ENCODE results near the gene ANGEL1. TPM values are rescaled to one million over a fixed set of nuclear protein-coding genes. Genes with fewer than 3 reads are reported as not detected.

Gene ANGEL1
- total and polyA plus RNA-seq, 2 of the 8 experiments (the other 6 are each of a cell fraction or from before 2014, with no cell fraction given), result 26.8 to 27.2 TPM

DNA sequence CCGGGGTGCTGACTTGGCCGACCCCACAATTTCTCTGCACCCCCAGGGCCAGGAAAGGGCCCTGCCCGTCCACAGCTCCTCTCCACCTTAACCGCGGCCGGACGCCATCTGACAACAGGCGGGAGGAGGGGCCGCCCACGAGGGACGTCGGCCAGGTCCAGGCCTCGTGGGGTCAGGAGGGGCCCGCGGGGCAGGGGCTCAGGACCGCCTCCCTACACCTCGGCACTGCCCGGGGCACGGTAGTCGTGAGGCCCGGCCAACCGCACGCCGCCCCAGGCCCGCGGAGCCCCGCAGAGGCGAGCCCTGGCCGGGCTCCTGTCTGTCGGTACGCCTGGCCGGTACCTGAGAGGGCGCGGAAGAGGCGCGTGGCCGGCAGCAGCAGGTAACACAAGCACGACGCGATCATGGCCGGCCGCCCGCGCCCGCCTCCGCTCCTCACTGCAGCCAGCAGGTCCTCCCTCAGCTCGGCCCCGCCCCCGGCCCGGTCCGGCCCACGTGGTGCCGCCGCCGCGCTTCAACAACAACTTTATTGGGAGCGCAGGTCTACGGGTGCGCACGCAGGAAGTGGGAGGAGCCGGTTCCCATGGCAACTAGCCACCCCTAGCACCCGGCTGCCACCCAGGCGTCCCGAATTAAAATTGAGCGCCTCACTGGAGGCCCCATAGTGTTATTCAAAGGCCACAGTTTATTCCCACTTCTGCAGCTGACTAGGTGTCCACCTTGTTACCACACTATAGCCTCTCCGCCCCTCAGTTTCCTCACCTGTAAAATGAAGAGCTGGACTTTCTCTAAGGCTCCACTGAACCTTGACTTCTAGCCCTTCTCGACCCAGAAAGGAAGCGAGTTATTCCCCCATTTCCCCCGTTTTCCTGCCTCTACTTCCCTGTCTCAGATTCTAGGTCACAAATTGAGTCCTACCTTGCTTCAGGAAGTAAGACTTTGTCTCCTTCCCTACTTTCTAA lies at the start of gene ANGEL1 (continued):
- TF ChIP-seq TBP (IDR thresholded peaks at IDR 0.05; ENCODE audit: low read depth, low read length) (peak; percentile 83; the same call in 1 of the 2 replicates), GTF2F1 (IDR thresholded peaks at IDR 0.05; ENCODE audit: borderline replicate concordance, low read depth, low read length) (no peak), FOSL1 (IDR thresholded peaks at IDR 0.05; ENCODE audit: insufficient read depth, low read depth, low read length) (no peak), CTBP2 (IDR thresholded peaks at IDR 0.05; ENCODE audit: borderline replicate concordance, insufficient read depth, insufficient read length, low read length) (no peak), POU5F1 (IDR thresholded peaks at IDR 0.05; ENCODE audit: low read depth, low read length) (no peak), SP2 (IDR thresholded peaks at IDR 0.05; ENCODE audit: low read length) (no peak), YY1 (IDR thresholded peaks at IDR 0.05; ENCODE audit: low read depth, low read length) (peak; percentile 86), NANOG (IDR thresholded peaks at IDR 0.05; ENCODE audit: insufficient read depth, low read depth, low read length, poor library complexity, severe bottlenecking) (no peak), CBX5 (IDR thresholded peaks at IDR 0.05; ENCODE audit: low read depth, low read length) (no peak), RAD21 (IDR thresholded peaks at IDR 0.05 in 1 of 2, conservative IDR thresholded peaks at IDR 0.05 in 1 of 2; ENCODE audit: low read depth in 2 of 2, low read length in 2 of 2) (no peak), SAP30 (IDR thresholded peaks at IDR 0.05; ENCODE audit: insufficient read depth, insufficient replicate concordance, low read length) (no peak), USF2 (IDR thresholded peaks at IDR 0.05; ENCODE audit: low read length) (peak; percentile 96), CREB1 (IDR thresholded peaks at IDR 0.05) (peak; percentile 83), MAFK (IDR thresholded peaks at IDR 0.05; ENCODE audit: low read depth, low read length) (no peak), ATF2 (IDR thresholded peaks at IDR 0.05; ENCODE audit: low read length) (no peak; the same call in 1 of the 2 replicates), PHF8 (conservative IDR thresholded peaks at IDR 0.05; ENCODE audit: low read depth, low read length) (peak; percentile 97), RBBP5 (IDR thresholded peaks at IDR 0.05; ENCODE audit: borderline replicate concordance, low read depth, low read length) (no peak; the same call in 1 of the 2 replicates), RNF2 (IDR thresholded peaks at IDR 0.05; ENCODE audit: borderline replicate concordance, low read depth, low read length, missing control alignments, poor library complexity, severe bottlenecking) (no peak), SP4 (IDR thresholded peaks at IDR 0.05; ENCODE audit: low read length) (no peak), POLR2A (IDR thresholded peaks at IDR 0.05; ENCODE audit: control extremely low read depth in 1 of 2, low read depth in 2 of 2, low read length in 2 of 2) (peak; percentile 76 to 90)

Data from H1 (cell line).